NOMO-1 treated with dmso at 0.1 percent for 144 hours (cell line): ENCODE results near the gene RALB.
"Not testable (repeated sequence)": the region's sequence is repeated elsewhere in the genome, so short reads cannot be mapped to it uniquely, and the experiment has no call there.

Source experiments
- DNase-seq: peaks from one replicate; lab custom pipeline; 2025; ENCODE audit not compliant: unreplicated experiment; lab: John Stamatoyannopoulos, UW

Gene RALB

GRCh38 chr2:120291401-120292311, 39.0 kb downstream of the RALB start:
- DNase-seq: no peak

GRCh38 chr2:120293096-120294007, 40.7 kb downstream of the RALB start:
- DNase-seq: no peak

GRCh38 chr2:120294008-120294340, 41.3 kb downstream of the RALB start:
- no peak for DNase-seq

- DNase-seq: no peak
Observed at GRCh38 chr2:120298173-120298835, 45.7 kb downstream of the RALB start.

GRCh38 chr2:120299004-120299403, 46.4 kb downstream of the RALB start:
- no peak for DNase-seq

- no peak for DNase-seq
Observed at GRCh38 chr2:120299561-120299960, 46.9 kb downstream of the RALB start.

- no peak for DNase-seq
Observed at GRCh38 chr2:120300385-120300784, 47.7 kb downstream of the RALB start.

GRCh38 chr2:120301284-120301683, 48.6 kb downstream of the RALB start:
- no peak for DNase-seq

- DNase-seq: no peak
Observed at GRCh38 chr2:120302301-120302700, 49.6 kb downstream of the RALB start.

- DNase-seq: no peak
Observed at GRCh38 chr2:120303177-120303576, 50.5 kb downstream of the RALB start.

- no peak for DNase-seq
Observed at GRCh38 chr2:120305296-120305695, 52.6 kb downstream of the RALB start.

GRCh38 chr2:120305937-120306490, 53.4 kb downstream of the RALB start:
- no peak for DNase-seq

GRCh38 chr2:120307482-120307881, 54.8 kb downstream of the RALB start:
- no peak for DNase-seq

- DNase-seq: no peak
Observed at GRCh38 chr2:120308038-120308910, 55.6 kb downstream of the RALB start.

GRCh38 chr2:120310136-120310535, 57.5 kb downstream of the RALB start:
- no peak for DNase-seq

GRCh38 chr2:120310841-120311240, 58.2 kb downstream of the RALB start:
- DNase-seq: not testable (repeated sequence)

- DNase-seq: no peak
Observed at GRCh38 chr2:120312076-120312475, 59.4 kb downstream of the RALB start.

- peak; percentile 63 for DNase-seq
Observed at GRCh38 chr2:120312860-120313694, 60.4 kb downstream of the RALB start.
